HEK293 (cell line): ENCODE results near the gene ZNF710.

ENCODE experiments used
- BCL11B ChIP-seq: fragments of 450-650 bp; formaldehyde crosslinking; IDR thresholded peaks from 2 replicates; pipeline ENCODE4 v1.5.1; 2016; ENCODE audit warnings: low read depth, missing biosample characterization, missing genetic modification characterization
- KLF9 ChIP-seq: fragments of 450-650 bp; formaldehyde crosslinking; IDR thresholded peaks from 2 replicates; pipeline ENCODE4 v1.5.1; 2016; ENCODE audit warnings: missing biosample characterization, missing genetic modification characterization, low read depth
- TCF7L2 ChIP-seq: IDR thresholded peaks from 2 replicates; pipeline ENCODE4 v1.6.1; 2011; ENCODE audit warnings: low read depth, mild to moderate bottlenecking, inconsistent platforms, low read length, moderate library complexity, borderline replicate concordance
- ZBTB21 ChIP-seq: fragments of 450-650 bp; formaldehyde crosslinking; IDR thresholded peaks from 2 replicates; pipeline ENCODE4 v1.5.1; 2017; ENCODE audit warnings: missing biosample characterization, missing genetic modification characterization
- ZNF155 ChIP-seq: fragments of 450-650 bp; formaldehyde crosslinking; IDR thresholded peaks from 2 replicates; pipeline ENCODE4 v1.5.1; 2016; ENCODE audit warnings: missing biosample characterization, missing genetic modification characterization
- ZNF248 ChIP-seq: fragments of 450-650 bp; formaldehyde crosslinking; IDR thresholded peaks from 2 replicates; pipeline ENCODE4 v1.5.1; 2017; ENCODE audit warnings: missing biosample characterization, missing genetic modification characterization
- ZNF558 ChIP-seq: fragments of 450-650 bp; formaldehyde crosslinking; IDR thresholded peaks from 2 replicates; pipeline ENCODE4 v1.5.1; 2016; ENCODE audit warnings: missing biosample characterization, missing genetic modification characterization
- ZNF776 ChIP-seq: fragments of 450-650 bp; formaldehyde crosslinking; IDR thresholded peaks from 2 replicates; pipeline ENCODE4 v1.5.0; 2017; ENCODE audit warnings: missing biosample characterization, missing genetic modification characterization, borderline replicate concordance
- ZNF830 ChIP-seq: fragments of 450-650 bp; IDR thresholded peaks from 2 replicates; pipeline ENCODE4 v1.5.0; 2018; ENCODE audit warnings: missing biosample characterization, missing genetic modification characterization, low read depth, mild to moderate bottlenecking, moderate library complexity
- TF ChIP-seq, protein P1 (sequence below): fragments of 450-650 bp; formaldehyde crosslinking; IDR thresholded peaks from 2 replicates; pipeline ENCODE4 v1.5.1; 2016; ENCODE audit warnings: missing biosample characterization, missing genetic modification characterization
- TF ChIP-seq, protein P2 (sequence below): sonication (generic); formaldehyde crosslinking; IDR thresholded peaks from 2 replicates; pipeline ENCODE4 v1.8.1; 2022; ENCODE audit warnings: mild to moderate bottlenecking, moderate library complexity, missing genetic modification reagents
- TF ChIP-seq, protein P3 (sequence below): fragments of 450-650 bp; formaldehyde crosslinking; IDR thresholded peaks from 2 replicates; pipeline ENCODE4 v1.5.1; 2016; ENCODE audit warnings: missing biosample characterization, missing genetic modification characterization
- TF ChIP-seq, protein P4 (sequence below): fragments of 450-650 bp; formaldehyde crosslinking; IDR thresholded peaks from 2 replicates; pipeline ENCODE4 v1.5.1; 2016; ENCODE audit warnings: missing biosample characterization, missing genetic modification characterization, low read depth
- TF ChIP-seq, protein P5 (sequence below): fragments of 450-650 bp; formaldehyde crosslinking; IDR thresholded peaks from 2 replicates; pipeline ENCODE4 v1.5.1; 2016; ENCODE audit warnings: missing biosample characterization, missing genetic modification characterization

DNA sequence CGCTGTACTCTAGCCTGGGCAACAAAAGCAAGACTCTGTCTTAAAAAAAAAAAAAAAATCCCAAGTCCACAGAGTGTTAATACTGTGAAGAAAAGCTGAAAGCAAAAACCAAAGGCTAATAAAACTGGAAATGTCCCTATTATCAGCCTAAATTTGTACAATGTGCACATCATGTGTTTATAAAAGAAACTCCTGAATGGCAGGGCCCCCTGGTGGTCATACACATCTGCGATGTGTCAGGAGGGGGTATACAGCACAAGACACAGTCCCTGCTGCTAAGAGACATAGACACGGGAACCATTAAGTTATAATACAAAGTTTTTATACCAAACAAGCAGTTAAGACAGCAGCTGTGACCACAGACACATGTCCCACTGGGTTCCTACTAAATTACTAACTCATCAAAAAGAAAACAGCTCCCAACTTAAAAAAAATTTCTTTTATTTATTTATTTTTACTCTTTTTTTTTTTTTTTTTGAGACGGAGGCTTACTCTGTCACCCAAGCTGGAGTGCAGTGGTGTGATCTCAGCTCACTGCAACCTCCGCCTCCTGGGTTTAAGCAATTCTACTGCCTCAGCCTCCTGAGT is 70.2 kb downstream of the ZNF710 start:
- TF ChIP-seq, protein P1, sequence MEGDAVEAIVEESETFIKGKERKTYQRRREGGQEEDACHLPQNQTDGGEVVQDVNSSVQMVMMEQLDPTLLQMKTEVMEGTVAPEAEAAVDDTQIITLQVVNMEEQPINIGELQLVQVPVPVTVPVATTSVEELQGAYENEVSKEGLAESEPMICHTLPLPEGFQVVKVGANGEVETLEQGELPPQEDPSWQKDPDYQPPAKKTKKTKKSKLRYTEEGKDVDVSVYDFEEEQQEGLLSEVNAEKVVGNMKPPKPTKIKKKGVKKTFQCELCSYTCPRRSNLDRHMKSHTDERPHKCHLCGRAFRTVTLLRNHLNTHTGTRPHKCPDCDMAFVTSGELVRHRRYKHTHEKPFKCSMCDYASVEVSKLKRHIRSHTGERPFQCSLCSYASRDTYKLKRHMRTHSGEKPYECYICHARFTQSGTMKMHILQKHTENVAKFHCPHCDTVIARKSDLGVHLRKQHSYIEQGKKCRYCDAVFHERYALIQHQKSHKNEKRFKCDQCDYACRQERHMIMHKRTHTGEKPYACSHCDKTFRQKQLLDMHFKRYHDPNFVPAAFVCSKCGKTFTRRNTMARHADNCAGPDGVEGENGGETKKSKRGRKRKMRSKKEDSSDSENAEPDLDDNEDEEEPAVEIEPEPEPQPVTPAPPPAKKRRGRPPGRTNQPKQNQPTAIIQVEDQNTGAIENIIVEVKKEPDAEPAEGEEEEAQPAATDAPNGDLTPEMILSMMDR (tag by site-specific recombination) = 0 out of 2 replicates have a peak, but pooled peaks have one; percentile 20
- TF ChIP-seq, protein P2, sequence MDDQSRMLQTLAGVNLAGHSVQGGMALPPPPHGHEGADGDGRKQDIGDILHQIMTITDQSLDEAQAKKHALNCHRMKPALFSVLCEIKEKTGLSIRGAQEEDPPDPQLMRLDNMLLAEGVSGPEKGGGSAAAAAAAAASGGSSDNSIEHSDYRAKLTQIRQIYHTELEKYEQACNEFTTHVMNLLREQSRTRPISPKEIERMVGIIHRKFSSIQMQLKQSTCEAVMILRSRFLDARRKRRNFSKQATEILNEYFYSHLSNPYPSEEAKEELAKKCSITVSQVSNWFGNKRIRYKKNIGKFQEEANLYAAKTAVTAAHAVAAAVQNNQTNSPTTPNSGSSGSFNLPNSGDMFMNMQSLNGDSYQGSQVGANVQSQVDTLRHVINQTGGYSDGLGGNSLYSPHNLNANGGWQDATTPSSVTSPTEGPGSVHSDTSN (CRISPR knock-in tag) = no peak
- TF ChIP-seq ZBTB21 (tag by site-specific recombination) (no peak), TCF7L2 (no peak), ZNF155 (tag by site-specific recombination) (no peak), ZNF248 (tag by site-specific recombination) (no peak), ZNF776 (no peak), ZNF558 (tag by site-specific recombination) (no peak), BCL11B (tag by site-specific recombination) (no peak), KLF9 (no peak), ZNF830 (no peak)
- TF ChIP-seq, protein P3, sequence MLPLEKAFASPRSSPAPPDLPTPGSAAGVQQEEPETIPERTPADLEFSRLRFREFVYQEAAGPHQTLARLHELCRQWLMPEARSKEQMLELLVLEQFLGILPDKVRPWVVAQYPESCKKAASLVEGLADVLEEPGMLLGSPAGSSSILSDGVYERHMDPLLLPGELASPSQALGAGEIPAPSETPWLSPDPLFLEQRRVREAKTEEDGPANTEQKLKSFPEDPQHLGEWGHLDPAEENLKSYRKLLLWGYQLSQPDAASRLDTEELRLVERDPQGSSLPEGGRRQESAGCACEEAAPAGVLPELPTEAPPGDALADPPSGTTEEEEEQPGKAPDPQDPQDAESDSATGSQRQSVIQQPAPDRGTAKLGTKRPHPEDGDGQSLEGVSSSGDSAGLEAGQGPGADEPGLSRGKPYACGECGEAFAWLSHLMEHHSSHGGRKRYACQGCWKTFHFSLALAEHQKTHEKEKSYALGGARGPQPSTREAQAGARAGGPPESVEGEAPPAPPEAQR (tag by site-specific recombination) = no peak
- TF ChIP-seq, protein P4, sequence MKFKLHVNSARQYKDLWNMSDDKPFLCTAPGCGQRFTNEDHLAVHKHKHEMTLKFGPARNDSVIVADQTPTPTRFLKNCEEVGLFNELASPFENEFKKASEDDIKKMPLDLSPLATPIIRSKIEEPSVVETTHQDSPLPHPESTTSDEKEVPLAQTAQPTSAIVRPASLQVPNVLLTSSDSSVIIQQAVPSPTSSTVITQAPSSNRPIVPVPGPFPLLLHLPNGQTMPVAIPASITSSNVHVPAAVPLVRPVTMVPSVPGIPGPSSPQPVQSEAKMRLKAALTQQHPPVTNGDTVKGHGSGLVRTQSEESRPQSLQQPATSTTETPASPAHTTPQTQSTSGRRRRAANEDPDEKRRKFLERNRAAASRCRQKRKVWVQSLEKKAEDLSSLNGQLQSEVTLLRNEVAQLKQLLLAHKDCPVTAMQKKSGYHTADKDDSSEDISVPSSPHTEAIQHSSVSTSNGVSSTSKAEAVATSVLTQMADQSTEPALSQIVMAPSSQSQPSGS (tag by site-specific recombination) = no peak
- TF ChIP-seq, protein P5, sequence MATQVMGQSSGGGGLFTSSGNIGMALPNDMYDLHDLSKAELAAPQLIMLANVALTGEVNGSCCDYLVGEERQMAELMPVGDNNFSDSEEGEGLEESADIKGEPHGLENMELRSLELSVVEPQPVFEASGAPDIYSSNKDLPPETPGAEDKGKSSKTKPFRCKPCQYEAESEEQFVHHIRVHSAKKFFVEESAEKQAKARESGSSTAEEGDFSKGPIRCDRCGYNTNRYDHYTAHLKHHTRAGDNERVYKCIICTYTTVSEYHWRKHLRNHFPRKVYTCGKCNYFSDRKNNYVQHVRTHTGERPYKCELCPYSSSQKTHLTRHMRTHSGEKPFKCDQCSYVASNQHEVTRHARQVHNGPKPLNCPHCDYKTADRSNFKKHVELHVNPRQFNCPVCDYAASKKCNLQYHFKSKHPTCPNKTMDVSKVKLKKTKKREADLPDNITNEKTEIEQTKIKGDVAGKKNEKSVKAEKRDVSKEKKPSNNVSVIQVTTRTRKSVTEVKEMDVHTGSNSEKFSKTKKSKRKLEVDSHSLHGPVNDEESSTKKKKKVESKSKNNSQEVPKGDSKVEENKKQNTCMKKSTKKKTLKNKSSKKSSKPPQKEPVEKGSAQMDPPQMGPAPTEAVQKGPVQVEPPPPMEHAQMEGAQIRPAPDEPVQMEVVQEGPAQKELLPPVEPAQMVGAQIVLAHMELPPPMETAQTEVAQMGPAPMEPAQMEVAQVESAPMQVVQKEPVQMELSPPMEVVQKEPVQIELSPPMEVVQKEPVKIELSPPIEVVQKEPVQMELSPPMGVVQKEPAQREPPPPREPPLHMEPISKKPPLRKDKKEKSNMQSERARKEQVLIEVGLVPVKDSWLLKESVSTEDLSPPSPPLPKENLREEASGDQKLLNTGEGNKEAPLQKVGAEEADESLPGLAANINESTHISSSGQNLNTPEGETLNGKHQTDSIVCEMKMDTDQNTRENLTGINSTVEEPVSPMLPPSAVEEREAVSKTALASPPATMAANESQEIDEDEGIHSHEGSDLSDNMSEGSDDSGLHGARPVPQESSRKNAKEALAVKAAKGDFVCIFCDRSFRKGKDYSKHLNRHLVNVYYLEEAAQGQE (tag by site-specific recombination) = no peak
